PC-3 (cell line): ENCODE data around the gene LIPC. TPM values are rescaled to one million over a fixed set of nuclear protein-coding genes. Genes with fewer than 3 reads are reported as not detected.

Source experiments
- ATAC-seq: fragments of 200-7000 bp; cut with Tn5 transposase; 2 replicates; pipeline ENCODE4 v1.9.1; 2020; ENCODE audit warnings: mild to moderate bottlenecking, moderate library complexity
- BruUV-seq: library from RNA; stranded (reverse); fragments of 400-500 nt; replicated peaks from 2 replicates; lab custom pipeline; 2021; lab: Mats Ljungman, UMichigan
- CTCF ChIA-PET: fragments of 300-600 bp; sonication (Branson Sonifier 250); formaldehyde crosslinking; loops from one replicate; lab custom pipeline; 2022; ENCODE audit warnings: antibody characterized with exemption; lab: Charles Lee
- POLR2A ChIA-PET: fragments of 300-600 bp; sonication (Branson Sonifier 250); formaldehyde crosslinking; loops from one replicate; lab custom pipeline; 2022; ENCODE audit warnings: antibody characterized with exemption; ENCODE audit not compliant: unreplicated experiment; lab: Charles Lee
- DNase-seq: peaks from one replicate; pipeline ENCODE4 v3.0.0-alpha.2; 2015
- H2AFZ ChIP-seq: fragments of 300-600 bp; sonication (generic); 2 replicates; pipeline ENCODE4 v1.6.0; 2016; ENCODE audit warnings: antibody characterized with exemption, low read length
- H3F3A ChIP-seq: fragments of 300-600 bp; sonication (generic); one replicate; pipeline ENCODE4 v1.6.0; 2017; ENCODE audit warnings: antibody characterized with exemption, low read length, control low read depth, mild to moderate bottlenecking; ENCODE audit not compliant: unreplicated experiment
- H3K27ac ChIP-seq: fragments of 300-600 bp; sonication (generic); 2 replicates; pipeline ENCODE4 v1.5.1; 2016; ENCODE audit warnings: mild to moderate bottlenecking, low read length
- H3K27me3 ChIP-seq: fragments of 300-600 bp; sonication (generic); 2 replicates; pipeline ENCODE4 v1.6.1; 2016; ENCODE audit warnings: low read length, mixed read lengths
- H3K36me3 ChIP-seq: fragments of 300-600 bp; sonication (generic); 2 replicates; pipeline ENCODE4 v1.6.1; 2016; ENCODE audit warnings: low read depth, mixed run types, low read length, mixed read lengths
- H3K4me1 ChIP-seq: fragments of 300-600 bp; sonication (generic); 2 replicates; pipeline ENCODE4 v1.5.1; 2016; ENCODE audit warnings: low read length; ENCODE audit not compliant: insufficient read depth
- H3K4me2 ChIP-seq: fragments of 300-600 bp; sonication (generic); 2 replicates; pipeline ENCODE4 v1.6.0; 2016; ENCODE audit warnings: low read length
- H3K4me3 ChIP-seq: fragments of 300-600 bp; sonication (generic); 2 replicates; pipeline ENCODE4 v1.5.1; 2016; ENCODE audit warnings: mild to moderate bottlenecking, low read length, mixed read lengths
- H3K79me2 ChIP-seq: fragments of 300-600 bp; sonication (generic); 2 replicates; pipeline ENCODE4 v1.6.1; 2017; ENCODE audit warnings: low read length, mixed read lengths
- H3K9ac ChIP-seq: fragments of 300-600 bp; sonication (generic); 2 replicates; pipeline ENCODE4 v1.6.0; 2016; ENCODE audit warnings: mild to moderate bottlenecking, low read length
- H3K9me2 ChIP-seq: fragments of 300-600 bp; sonication (generic); replicated peaks from 2 replicates; pipeline ENCODE4 v1.6.1; 2016; ENCODE audit warnings: mixed run types, low read length, mixed read lengths
- H3K9me3 ChIP-seq: fragments of 300-600 bp; sonication (generic); 2 replicates; pipeline ENCODE4 v1.6.1; 2016; ENCODE audit warnings: low read length, mixed read lengths
- H4K20me1 ChIP-seq: fragments of 300-600 bp; sonication (generic); 2 replicates; pipeline ENCODE4 v1.6.1; 2016; ENCODE audit warnings: low read length, mixed read lengths
- CTCF ChIP-seq: fragments of 300-600 bp; sonication (generic); conservative IDR thresholded peaks from 2 replicates; pipeline ENCODE4 v1.5.1; 2017; ENCODE audit warnings: antibody characterized with exemption, low read depth, mild to moderate bottlenecking, low read length
- EZH2 ChIP-seq: fragments of 300-600 bp; sonication (generic); IDR thresholded peaks from one replicate; pipeline ENCODE4 v1.6.1; 2017; ENCODE audit warnings: antibody characterized with exemption, mild to moderate bottlenecking, low read length; ENCODE audit not compliant: unreplicated experiment
- EZH2phosphoT487 ChIP-seq: fragments of 300-600 bp; sonication (generic); IDR thresholded peaks from 2 replicates; pipeline ENCODE4 v1.6.1; 2018; ENCODE audit warnings: mild to moderate bottlenecking, antibody characterized with exemption, low read length, borderline replicate concordance
- intact Hi-C: fragments of 100-400 bp; cut with micrococcal nuclease; formaldehyde crosslinking; loops from 2 replicates; pipeline ENCODE4 v1.9.0; 2023
- total RNA-seq: library from RNA; depleted of rRNA; stranded (reverse); fragments of >200 nt; gene quantifications from 2 replicates; pipeline ENCODE4 v1.2.3, GENCODE V29; 2014

Gene LIPC
- total RNA-seq, 1 experiment from 2014 or later: not detected

GRCh38 chr15:58611731-58612676 is 180.2 kb downstream of the LIPC start:
- Histone ChIP-seq H3K9me2 (no peaks in the 10 kb centered on the region), H4K20me1 (no peaks in the 10 kb centered on the region), H3K4me2 (no peak overlapping the region), H3K27me3 (no peaks in the 10 kb centered on the region), H3K9me3 (no peaks in the 10 kb centered on the region), H3K4me3 (no peak overlapping the region), H3F3A (no peaks in the 10 kb centered on the region), H3K27ac (no peak overlapping the region), H3K36me3 (peaks cover 6% of the 10 kb centered on the region; the same call in 1 of the 2 replicates), H2AFZ (no peak overlapping the region), H3K4me1 (no peaks in the 10 kb centered on the region; the same call in 1 of the 2 replicates), H3K79me2 (no peaks in the 10 kb centered on the region), H3K9ac (no peak overlapping the region)
- BruUV-seq: no TSS peak
- DNase-seq (no peak), ATAC-seq (no peak)
- intact Hi-C loops: no loop called here
- TF ChIP-seq CTCF: no peak
- TF ChIP-seq EZH2phosphoT487: no peak
- no peak for TF ChIP-seq EZH2
- CTCF ChIA-PET: no interaction called here
- POLR2A ChIA-PET: no interaction called here

GRCh38 chr15:58616171-58616570 is 184.4 kb downstream of the LIPC start:
- ATAC-seq: no peak
- no peaks in the 10 kb centered on the region for H3K79me2 ChIP-seq

More at GRCh38 chr15:58616171-58616570, 184.4 kb downstream of the LIPC start:
- ChIA-PET CTCF (no interaction called here), POLR2A (no interaction called here)
- H3K9me2 ChIP-seq: no peaks in the 10 kb centered on the region
- no peak overlapping the region for H3K9ac ChIP-seq
- no peaks in the 10 kb centered on the region for H3K4me1 ChIP-seq
- DNase-seq: no peak
- H3K27me3 ChIP-seq: no peaks in the 10 kb centered on the region
- peaks cover 6% of the 10 kb centered on the region; the same call in 1 of the 2 replicates for H3K36me3 ChIP-seq
- BruUV-seq: no TSS peak
- no peaks in the 10 kb centered on the region for H3K9me3 ChIP-seq
- TF ChIP-seq EZH2phosphoT487: no peak
- TF ChIP-seq CTCF: no peak
- TF ChIP-seq EZH2: no peak
- no peak overlapping the region for H3K4me2 ChIP-seq
- no peak overlapping the region for H3K27ac ChIP-seq
- intact Hi-C loops: no loop called here
- no peaks in the 10 kb centered on the region for H3F3A ChIP-seq
- no peak overlapping the region for H3K4me3 ChIP-seq
- H2AFZ ChIP-seq: no peak overlapping the region
- H4K20me1 ChIP-seq: no peaks in the 10 kb centered on the region
